GM23338 (cell line): ENCODE measurements around the gene KLC3. TPM values are rescaled to one million over a fixed set of nuclear protein-coding genes. Genes with fewer than 3 reads are reported as not detected.
A peak's percentile ranks its signal among the peaks of the same experiment; 100 is the strongest.
"Not testable (repeated sequence)": the region's sequence is repeated elsewhere in the genome, so short reads cannot be mapped to it uniquely, and the experiment has no call there.

Experiments
- ATAC-seq: fragments of 200-7000 bp; cut with Tn5 transposase; 3 replicates; pipeline ENCODE4 v1.9.1; 2020
- DNase-seq: peaks from one replicate; pipeline ENCODE4 v3.0.0-alpha.2; 2015; ENCODE audit warnings: low spot score
- H2AFZ ChIP-seq: fragments of 200-600 bp; sonication (generic); 2 replicates; pipeline ENCODE4 v1.8.0; 2016; ENCODE audit warnings: antibody characterized with exemption, mild to moderate bottlenecking, moderate library complexity
- H3F3A ChIP-seq: fragments of 200-600 bp; sonication (generic); replicated peaks from 2 replicates; pipeline ENCODE4 v1.8.0; 2017; ENCODE audit warnings: antibody characterized with exemption, mixed run types, low read depth
- H3K27ac ChIP-seq: fragments of 200-600 bp; sonication (generic); 2 replicates; pipeline ENCODE4 v1.6.1; 2016; ENCODE audit warnings: low read depth
- H3K27me3 ChIP-seq: fragments of 200-600 bp; sonication (generic); 2 replicates; pipeline ENCODE4 v1.8.0; 2016; ENCODE audit warnings: mild to moderate bottlenecking, mixed run types, moderate library complexity; ENCODE audit not compliant: insufficient read depth
- H3K36me3 ChIP-seq: fragments of 200-600 bp; sonication (generic); 2 replicates; pipeline ENCODE4 v1.8.0; 2016; ENCODE audit warnings: mild to moderate bottlenecking; ENCODE audit not compliant: insufficient read depth
- H3K4me1 ChIP-seq: fragments of 200-600 bp; sonication (generic); 2 replicates; pipeline ENCODE4 v1.8.0; 2016; ENCODE audit warnings: mild to moderate bottlenecking, moderate library complexity; ENCODE audit not compliant: insufficient read depth
- H3K4me2 ChIP-seq: fragments of 200-600 bp; sonication (generic); 2 replicates; pipeline ENCODE4 v1.7.1; 2017; ENCODE audit warnings: mixed run types
- H3K4me3 ChIP-seq: fragments of 200-600 bp; sonication (generic); 2 replicates; pipeline ENCODE4 v1.6.1; 2016; ENCODE audit warnings: mixed run types
- H3K79me2 ChIP-seq: fragments of 200-600 bp; sonication (generic); replicated peaks from 2 replicates; pipeline ENCODE4 v1.8.0; 2017; ENCODE audit warnings: mild to moderate bottlenecking; ENCODE audit not compliant: insufficient read depth
- H3K9me2 ChIP-seq: fragments of 200-600 bp; sonication (generic); 2 replicates; pipeline ENCODE4 v1.8.0; 2017; ENCODE audit not compliant: insufficient read depth
- H4K20me1 ChIP-seq: fragments of 200-600 bp; sonication (generic); replicated peaks from 2 replicates; pipeline ENCODE4 v1.8.0; 2017; ENCODE audit warnings: mild to moderate bottlenecking; ENCODE audit not compliant: insufficient read depth
- H3K27ac Mint-ChIP-seq: 2 replicates; pipeline ENCODE4 v1.8.0; 2020; ENCODE audit warnings: inconsistent platforms, mild to moderate bottlenecking, moderate library complexity, mixed read lengths
- H3K27me3 Mint-ChIP-seq: 3 replicates; pipeline ENCODE4 v1.8.0; 2022; ENCODE audit warnings: low read depth, mild to moderate bottlenecking, moderate library complexity, mixed read lengths, inconsistent platforms; ENCODE audit not compliant: insufficient read depth, poor library complexity
- H3K36me3 Mint-ChIP-seq: 3 replicates; pipeline ENCODE4 v1.8.0; 2021; ENCODE audit warnings: low read depth, mild to moderate bottlenecking, inconsistent platforms, moderate library complexity, mixed read lengths
- H3K4me1 Mint-ChIP-seq: 3 replicates; pipeline ENCODE4 v1.8.0; 2020; ENCODE audit warnings: mild to moderate bottlenecking, inconsistent platforms, mixed read lengths
- H3K4me3 Mint-ChIP-seq: 3 replicates; pipeline ENCODE4 v1.8.0; 2021; ENCODE audit warnings: moderate library complexity, mild to moderate bottlenecking, inconsistent platforms, mixed read lengths
- H3K9me3 Mint-ChIP-seq: 3 replicates; pipeline ENCODE4 v1.8.0; 2020; ENCODE audit warnings: moderate library complexity, mild to moderate bottlenecking, inconsistent platforms, mixed read lengths
- ETS1 ChIP-seq: IDR thresholded peaks from 2 replicates; pipeline ENCODE4 v1.6.1; 2016; ENCODE audit warnings: antibody characterized with exemption
- EZH2phosphoT487 ChIP-seq: fragments of 200-600 bp; sonication (generic); IDR thresholded peaks from one replicate; pipeline ENCODE4 v1.8.1; 2018; ENCODE audit warnings: antibody characterized with exemption; ENCODE audit not compliant: unreplicated experiment
- STAT1 ChIP-seq: IDR thresholded peaks from one replicate; pipeline ENCODE4 v1.6.1; 2016; ENCODE audit warnings: antibody characterized with exemption; ENCODE audit not compliant: unreplicated experiment
- ZNF114 ChIP-seq: fragments of 250-450 bp; sonication (Bioruptor Pico); IDR thresholded peaks from 2 replicates; pipeline ENCODE4 v1.5.0; 2020; ENCODE audit warnings: mild to moderate bottlenecking, moderate library complexity
- ZNF331 ChIP-seq: fragments of 250-450 bp; sonication (Bioruptor Pico); IDR thresholded peaks from 2 replicates; pipeline ENCODE4 v1.5.0; 2020; ENCODE audit warnings: low read depth, mild to moderate bottlenecking, moderate library complexity
- polyA plus RNA-seq: library from polyadenylated mRNA; unstranded; fragments of >200 nt; fragmentation: Nextera tagmentation; extraction: Ambion mirVana; gene quantifications from 2 replicates; pipeline ENCODE4 v1.2.1, GENCODE V29; 2016
- total RNA-seq: library from RNA; depleted of rRNA; stranded (reverse); fragments of >200 nt; shearing (Covaris generic); gene quantifications from 2 replicates; pipeline ENCODE4 v1.2.3, GENCODE V29; 2014

KLC3 gene
- total and polyA plus RNA-seq, 2 experiments from 2014 or later, result 3.1 to 6.4 TPM

DNA sequence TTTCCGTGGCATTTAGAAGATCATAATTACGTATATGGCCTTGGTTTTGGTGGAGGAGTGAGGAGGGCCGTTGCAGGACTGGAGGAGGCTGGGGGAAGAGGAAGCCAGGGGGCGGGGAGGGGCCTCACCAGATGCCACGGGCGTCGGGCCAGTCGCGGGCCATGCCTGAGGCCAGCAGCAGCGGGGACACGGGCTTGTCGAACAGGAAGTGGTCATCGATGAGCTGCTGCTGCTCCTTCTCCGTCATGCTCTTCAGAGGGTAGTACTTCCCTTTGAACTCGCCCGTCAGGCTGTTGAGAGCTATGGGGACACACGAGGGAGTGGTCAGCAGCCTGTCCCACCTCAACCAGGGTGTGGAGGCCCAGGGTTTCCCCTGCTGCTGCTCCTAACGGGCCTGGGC is 28.9 kb upstream of the KLC3 start:
- no peak for TF ChIP-seq EZH2phosphoT487
- no peaks in the 10 kb centered on the region for H3K4me1 ChIP-seq
- peak overlapping the region; percentile 81; the same call in 1 of the 2 replicates for H2AFZ ChIP-seq
- peak; percentile 52 for DNase-seq
- H3K9me2 ChIP-seq, result no peaks in the 10 kb centered on the region
- no peaks in the 10 kb centered on the region for H3K9me3 Mint-ChIP-seq
- H3K4me3 ChIP-seq, result no peak overlapping the region
- H3K4me1 Mint-ChIP-seq, result no peaks in the 10 kb centered on the region
- no peak overlapping the region for H3K4me2 ChIP-seq
- H3K79me2 ChIP-seq, result no peaks in the 10 kb centered on the region
- H3K4me3 Mint-ChIP-seq, result no peak overlapping the region
- H3K27ac Mint-ChIP-seq, result no peak overlapping the region
- no peak; the same call in 2 of the 3 replicates for ATAC-seq
- peaks cover 21% of the 10 kb centered on the region for H3K27me3 ChIP-seq
- no peaks in the 10 kb centered on the region for H3K36me3 Mint-ChIP-seq
- H3F3A ChIP-seq, result peaks cover 5% of the 10 kb centered on the region; the same call in 1 of the 2 replicates
- no peaks in the 10 kb centered on the region for H3K36me3 ChIP-seq
- no peak overlapping the region for H3K27ac ChIP-seq
- H3K27me3 Mint-ChIP-seq, result peaks cover 27% of the 10 kb centered on the region
- no peaks in the 10 kb centered on the region for H4K20me1 ChIP-seq

DNA sequence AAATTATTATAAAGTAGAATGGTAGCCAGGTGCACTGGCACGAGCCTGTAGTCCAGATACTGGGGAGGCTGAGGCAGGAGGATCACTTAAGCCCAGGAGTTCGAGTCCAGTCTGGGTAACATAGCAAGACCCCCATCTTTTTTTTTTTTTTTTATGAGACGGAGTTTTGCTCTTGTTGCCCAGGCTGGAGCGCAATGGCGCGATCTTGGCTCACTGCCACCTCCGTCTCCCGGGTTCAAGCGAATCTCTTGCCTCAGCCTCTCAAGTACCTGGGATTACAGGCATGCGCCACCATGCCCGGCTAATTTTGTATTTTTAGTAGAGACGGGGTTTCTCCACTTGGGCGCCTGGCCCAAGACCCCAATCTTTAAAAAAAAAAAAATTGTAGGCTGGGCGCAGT is 28.3 kb upstream of the KLC3 start:
- not testable (repeated sequence) for H3K4me3 ChIP-seq, H3K4me2 ChIP-seq, H3K27ac ChIP-seq, H3K9me2 ChIP-seq, H3F3A ChIP-seq, H4K20me1 ChIP-seq, H3K79me2 ChIP-seq, H3K9me3 Mint-ChIP-seq, DNase-seq, ATAC-seq, H3K4me3 Mint-ChIP-seq, H3K4me1 ChIP-seq, H3K36me3 Mint-ChIP-seq, H3K4me1 Mint-ChIP-seq, H3K27ac Mint-ChIP-seq, H3K36me3 ChIP-seq
- peaks cover 28% of the 10 kb centered on the region for H3K27me3 Mint-ChIP-seq
- peaks cover 28% of the 10 kb centered on the region for H3K27me3 ChIP-seq
- 0 out of 2 replicates have a peak overlapping the region, but pooled peaks have one; percentile 81 for H2AFZ ChIP-seq

- H3K27ac ChIP-seq, result no peak overlapping the region
- Mint-ChIP-seq H3K27ac (no peak overlapping the region), H3K27me3 (peaks cover 36% of the 10 kb centered on the region), H3K4me3 (no peak overlapping the region), H3K4me1 (no peaks in the 10 kb centered on the region; the same call in 2 of the 3 replicates), H3K9me3 (no peaks in the 10 kb centered on the region), H3K36me3 (no peaks in the 10 kb centered on the region)
- peaks cover 44% of the 10 kb centered on the region for H3K27me3 ChIP-seq
- no peak overlapping the region for H3K4me2 ChIP-seq
- TF ChIP-seq STAT1, result no peak
- no peak for TF ChIP-seq ZNF114 (CRISPR knock-in tag)
- TF ChIP-seq ZNF331 (CRISPR knock-in tag), result no peak
- TF ChIP-seq ETS1, result no peak
- H3K9me2 ChIP-seq, result no peaks in the 10 kb centered on the region
- H3F3A ChIP-seq, result no peaks in the 10 kb centered on the region
- DNase-seq, result no peak
- H4K20me1 ChIP-seq, result no peaks in the 10 kb centered on the region
- no peaks in the 10 kb centered on the region for H3K4me1 ChIP-seq
- ATAC-seq, result no peak
- no peak overlapping the region for H2AFZ ChIP-seq
- H3K36me3 ChIP-seq, result no peaks in the 10 kb centered on the region
- H3K4me3 ChIP-seq, result no peak overlapping the region
- no peaks in the 10 kb centered on the region for H3K79me2 ChIP-seq
These were observed 25.8 kb upstream of the KLC3 start for GRCh38 chr19:45314708-45315245.
